ENCODE data around the gene MAMSTR.

- TF ChIP-seq CTCF (conservative IDR thresholded peaks at IDR 0.05 in 1 of 2, IDR thresholded peaks at IDR 0.05 in 1 of 2; ENCODE audit: low read depth in 1 of 2, low read length in 2 of 2) (no peak), EZH2 (IDR thresholded peaks at IDR 0.05; ENCODE audit: low read length, missing control alignments) (no peak)
Observed at GRCh38 chr19:48746738-48747575, 27.4 kb upstream of the MAMSTR start, which contains the start of gene IZUMO1.

Measured in fibroblast of lung (primary cell).